GM19467 (cell line): ENCODE data around the gene AKT3.
"Not testable (repeated sequence)": the region's sequence is repeated elsewhere in the genome, so short reads cannot be mapped to it uniquely, and the experiment has no call there.

Experiments
- ATAC-seq: cut with Tn5 transposase; IDR thresholded peaks from one replicate; pipeline ENCODE4 v1.9.1; 2021; ENCODE audit warnings: mild to moderate bottlenecking, moderate library complexity; ENCODE audit not compliant: unreplicated experiment

The AKT3 gene

GRCh38 chr1:243842161-243842560 is 7.9 kb downstream of the AKT3 start:
- no peak for ATAC-seq

- ATAC-seq, result no peak
These were observed 8.5 kb downstream of the AKT3 start for GRCh38 chr1:243841507-243841906.

DNA sequence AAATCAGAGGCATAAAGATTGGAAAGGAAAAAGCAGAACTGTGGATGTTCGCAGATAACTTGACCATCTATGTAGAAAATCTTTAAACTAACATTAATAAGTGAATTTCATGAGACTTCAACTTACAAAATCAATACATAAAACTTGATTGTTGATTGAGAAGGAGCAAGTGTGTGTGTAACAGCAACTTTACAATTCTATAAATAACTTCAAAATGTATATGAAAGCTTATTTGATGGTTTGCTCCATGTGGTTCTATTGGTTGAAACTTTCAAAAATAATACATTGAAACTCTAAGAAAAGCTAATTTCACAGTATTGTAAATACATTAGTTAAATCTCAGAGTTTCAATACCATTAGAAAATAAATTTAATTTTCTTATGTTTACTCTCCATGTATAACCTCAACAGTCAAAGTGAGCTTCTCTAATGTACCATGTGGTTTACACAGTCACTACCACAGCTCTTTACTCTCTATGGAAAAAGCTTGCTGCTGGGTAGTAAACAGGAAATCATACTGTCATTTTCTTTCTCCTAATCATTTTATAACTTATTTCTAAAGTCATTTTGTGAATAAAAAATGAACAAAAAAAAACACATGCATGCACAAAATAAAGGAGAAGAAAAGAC is 12.0 kb downstream of the AKT3 start:
- no peak for ATAC-seq

DNA sequence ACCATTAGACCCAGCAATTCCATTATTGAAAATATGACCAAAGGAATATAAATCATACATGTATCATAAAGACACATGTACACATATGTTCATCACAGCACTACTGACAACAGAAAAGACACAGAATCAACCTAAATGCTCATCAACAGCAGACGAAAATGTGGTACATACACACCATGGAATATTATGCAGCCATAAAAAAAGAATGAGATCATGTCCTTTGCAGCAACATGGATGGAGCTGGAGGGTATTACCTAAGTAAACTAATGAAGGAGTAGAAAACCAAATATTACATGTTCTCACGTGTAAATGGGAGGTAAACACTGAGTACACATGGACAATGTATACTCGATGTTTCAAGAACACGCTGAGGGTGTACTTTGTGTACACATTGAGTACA is 15.9 kb downstream of the AKT3 start:
- no peak for ATAC-seq

- ATAC-seq, result no peak
These were observed 18.6 kb downstream of the AKT3 start for GRCh38 chr1:243831463-243831862.

GRCh38 chr1:243827206-243827605 is 22.8 kb downstream of the AKT3 start:
- ATAC-seq, result no peak

DNA sequence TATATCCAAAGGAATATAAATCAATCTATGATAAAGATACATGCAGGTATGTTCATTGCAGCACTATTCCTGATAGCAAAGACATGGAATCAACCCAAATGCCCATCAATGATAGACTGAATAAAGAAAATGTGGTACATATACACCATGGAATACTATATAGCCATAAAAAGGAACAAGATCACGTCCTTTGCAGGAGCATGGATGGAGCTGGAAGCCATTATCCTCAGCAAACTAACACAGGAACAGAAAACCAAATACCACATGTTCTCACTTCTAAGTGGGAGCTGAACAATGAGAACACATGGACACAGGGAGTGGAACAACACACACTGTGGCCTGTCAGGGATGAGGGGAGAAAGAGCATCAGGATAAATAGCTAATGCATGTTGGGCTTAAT is 25.1 kb downstream of the AKT3 start:
- ATAC-seq, result not testable (repeated sequence)

DNA sequence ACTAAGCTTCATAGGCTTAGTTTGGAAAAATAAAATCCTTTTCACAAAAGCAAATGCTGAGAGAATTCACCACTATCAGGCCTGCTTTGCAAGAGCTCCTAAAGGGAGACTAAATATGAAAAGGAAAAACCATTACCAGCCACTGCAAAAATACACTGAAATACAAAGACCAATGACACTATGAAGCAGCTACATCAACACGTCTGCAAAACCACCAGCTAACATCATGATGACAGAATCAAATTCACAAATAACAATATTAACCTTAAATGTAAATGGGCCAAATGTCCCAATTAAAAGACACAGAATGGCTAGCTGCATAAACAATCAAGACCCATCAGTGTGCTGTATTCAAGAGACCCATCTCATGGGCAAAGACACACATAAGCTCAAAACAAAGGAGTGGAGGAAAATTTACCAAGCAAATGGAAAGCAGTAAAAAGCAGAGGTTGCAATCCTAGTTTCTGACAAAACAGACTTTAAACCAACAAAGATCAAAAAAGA is 28.8 kb downstream of the AKT3 start:
- no peak for ATAC-seq

GRCh38 chr1:243819438-243819839 is 30.6 kb downstream of the AKT3 start:
- ATAC-seq, result no peak

DNA sequence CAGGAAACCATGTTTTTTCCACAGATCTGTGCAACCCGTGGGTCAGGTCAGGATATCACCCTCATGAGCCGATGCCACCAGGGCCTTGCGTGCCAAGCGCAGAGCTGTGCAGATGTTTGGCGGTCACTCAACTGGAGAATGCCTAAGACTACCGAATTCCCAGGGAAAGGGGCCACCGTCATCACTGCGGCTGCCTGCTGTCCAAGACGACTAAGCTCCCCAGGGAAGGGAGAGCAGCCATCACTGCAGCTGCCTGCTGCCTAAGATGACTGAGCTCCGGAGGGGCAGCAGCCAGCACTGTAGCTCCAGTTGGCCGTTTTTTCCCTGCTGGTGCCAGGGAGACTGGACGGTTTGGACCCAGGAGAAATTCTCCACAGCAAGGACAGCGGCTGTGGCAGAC is 31.1 kb downstream of the AKT3 start:
- no peak for ATAC-seq

DNA sequence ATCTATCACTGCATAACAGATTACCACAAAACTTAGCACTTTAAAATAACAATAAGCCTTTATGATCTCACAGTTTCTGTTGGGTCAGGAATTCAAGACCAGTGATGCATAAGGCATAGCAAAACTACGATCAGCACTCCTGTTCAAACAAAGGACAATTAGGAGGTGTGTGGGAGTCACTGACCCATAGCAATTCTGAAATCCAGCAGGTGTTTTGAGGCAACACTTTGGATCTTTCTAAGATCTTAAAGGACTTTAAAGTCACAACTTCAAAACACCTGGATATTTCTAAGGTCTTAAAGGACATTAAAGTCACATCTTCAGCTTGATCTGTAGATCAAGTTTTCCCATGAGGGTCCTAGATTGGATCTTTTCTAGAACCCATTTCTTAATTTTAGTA is 35.3 kb downstream of the AKT3 start:
- ATAC-seq, result no peak

GRCh38 chr1:243807346-243807745 is 42.7 kb downstream of the AKT3 start:
- ATAC-seq, result not testable (repeated sequence)

GRCh38 chr1:243806310-243806709 is 43.7 kb downstream of the AKT3 start:
- no peak for ATAC-seq

DNA sequence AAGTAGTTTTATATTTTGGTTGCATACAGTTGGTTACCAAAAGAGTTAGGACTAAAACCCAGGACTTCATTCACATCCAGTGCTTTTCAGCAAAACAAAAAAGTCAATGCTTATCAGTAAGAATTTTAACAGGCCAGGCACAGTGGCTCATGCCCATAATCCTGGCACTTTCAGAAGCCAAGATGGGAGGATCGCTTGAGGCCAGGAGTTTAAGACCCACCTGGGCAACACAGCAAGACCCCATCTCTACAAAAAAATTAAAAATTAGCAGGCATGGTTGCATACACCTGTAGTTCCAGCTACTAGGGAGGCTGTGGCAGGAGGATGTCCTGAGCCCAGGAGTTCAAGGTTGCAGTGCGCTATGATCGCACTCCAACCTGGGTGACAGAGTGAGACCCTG is 47.3 kb downstream of the AKT3 start:
- ATAC-seq, result no peak

- ATAC-seq, result no peak
These were observed 48.7 kb downstream of the AKT3 start for GRCh38 chr1:243801378-243801777.

DNA sequence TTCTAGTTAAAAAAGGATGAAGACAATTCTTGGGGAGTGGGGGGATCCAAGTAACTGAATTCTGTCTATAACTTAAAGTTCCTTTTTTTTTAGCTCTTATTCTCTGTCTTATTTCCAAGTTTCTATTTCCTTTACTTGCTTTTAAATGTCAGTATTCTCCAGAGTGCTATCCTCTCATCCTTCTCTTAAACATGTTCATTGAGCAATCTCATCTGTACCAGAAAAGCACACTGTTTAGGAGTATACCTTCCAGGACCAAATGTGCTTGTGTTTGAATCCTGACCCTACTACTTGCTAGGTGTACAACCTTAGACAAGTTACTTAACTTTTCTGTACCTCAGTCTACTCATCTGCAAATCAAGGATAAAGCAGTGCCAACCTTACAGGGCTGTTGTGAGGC is 50.1 kb downstream of the AKT3 start:
- no peak for ATAC-seq

GRCh38 chr1:243798726-243799125 is 51.3 kb downstream of the AKT3 start:
- no peak for ATAC-seq

GRCh38 chr1:243796016-243796415 is 54.0 kb downstream of the AKT3 start:
- ATAC-seq, result no peak

- ATAC-seq, result no peak
These were observed 56.7 kb downstream of the AKT3 start for GRCh38 chr1:243793298-243793697.

DNA sequence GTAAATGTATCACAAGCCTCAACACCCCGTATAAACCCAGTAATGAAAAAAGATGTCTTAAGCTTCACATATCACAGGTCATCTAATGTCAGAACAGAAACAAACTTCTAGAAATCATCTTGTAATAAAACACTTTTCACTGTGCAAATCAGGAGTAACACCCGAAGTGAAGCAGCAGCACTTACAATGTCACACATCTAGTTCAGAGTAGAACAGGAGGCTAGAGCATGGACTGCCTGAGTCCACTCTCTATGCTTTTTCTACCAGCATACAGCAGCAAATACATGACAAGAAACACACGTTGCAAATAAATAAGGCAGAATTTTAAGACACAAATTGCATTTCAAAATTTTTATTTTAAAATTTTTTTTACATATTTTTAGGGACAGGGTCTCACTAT is 57.2 kb downstream of the AKT3 start:
- ATAC-seq, result no peak

- ATAC-seq, result no peak
These were observed 57.6 kb downstream of the AKT3 start for GRCh38 chr1:243792401-243792800.

DNA sequence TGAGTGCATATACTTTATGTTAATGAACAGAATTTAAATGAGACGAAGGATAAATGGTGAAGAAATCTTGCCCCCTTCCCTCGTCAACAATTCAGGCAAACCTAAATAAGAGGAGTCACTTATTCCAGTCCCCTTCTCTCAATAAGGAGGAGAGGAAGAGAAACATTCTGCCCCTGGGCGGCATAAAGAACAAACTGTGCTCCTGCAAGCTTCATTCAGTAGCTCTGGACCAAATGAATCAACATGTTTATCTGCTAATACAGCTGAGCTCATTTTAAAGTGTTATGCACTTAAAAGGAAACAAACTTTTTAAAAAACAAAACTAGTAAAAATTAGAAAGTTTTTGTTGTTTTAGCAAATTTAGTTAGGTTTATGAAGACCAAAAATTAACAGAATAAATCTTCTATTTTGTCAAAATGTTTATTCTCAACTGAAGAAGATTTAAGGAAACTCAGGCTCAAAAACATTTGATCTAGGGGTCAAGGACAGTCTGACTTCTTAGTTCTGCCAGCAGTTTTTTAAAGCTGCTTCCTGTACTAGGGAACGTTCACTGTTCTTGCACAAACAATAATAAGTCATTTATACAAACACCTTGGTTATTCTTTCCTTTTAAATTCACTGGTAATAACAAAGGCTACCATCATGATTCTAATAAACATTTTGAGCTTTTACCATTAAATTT is 58.3 kb downstream of the AKT3 start:
- ATAC-seq, result no peak

DNA sequence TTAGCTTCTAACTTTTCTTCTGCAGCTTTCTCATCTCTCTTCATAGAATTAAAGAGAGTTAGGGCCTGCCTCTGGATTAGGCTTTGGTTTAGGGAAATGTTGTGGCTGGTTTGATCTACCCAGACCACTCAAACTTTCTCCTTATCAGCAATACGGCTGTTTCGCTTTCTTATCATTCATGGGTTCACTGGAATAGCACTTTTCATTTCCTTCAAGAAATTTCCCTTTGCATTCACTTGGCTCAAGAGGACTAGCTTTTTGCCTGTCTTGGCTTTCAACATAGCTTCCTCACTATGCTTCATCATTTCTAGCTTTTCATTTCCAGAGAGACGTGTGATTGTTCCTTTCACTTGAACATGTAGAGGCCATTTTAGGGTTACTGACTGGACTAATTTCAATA is 59.6 kb downstream of the AKT3 start:
- ATAC-seq, result no peak
